ENCODE measurements around the gene NOVA2. TPM values are rescaled to one million over a fixed set of nuclear protein-coding genes. Genes with fewer than 3 reads are reported as not detected.

Gene NOVA2
- polyA plus RNA-seq, 1 of the 3 experiments (the other 2 are of a cell fraction) = 1.9 TPM

DNA sequence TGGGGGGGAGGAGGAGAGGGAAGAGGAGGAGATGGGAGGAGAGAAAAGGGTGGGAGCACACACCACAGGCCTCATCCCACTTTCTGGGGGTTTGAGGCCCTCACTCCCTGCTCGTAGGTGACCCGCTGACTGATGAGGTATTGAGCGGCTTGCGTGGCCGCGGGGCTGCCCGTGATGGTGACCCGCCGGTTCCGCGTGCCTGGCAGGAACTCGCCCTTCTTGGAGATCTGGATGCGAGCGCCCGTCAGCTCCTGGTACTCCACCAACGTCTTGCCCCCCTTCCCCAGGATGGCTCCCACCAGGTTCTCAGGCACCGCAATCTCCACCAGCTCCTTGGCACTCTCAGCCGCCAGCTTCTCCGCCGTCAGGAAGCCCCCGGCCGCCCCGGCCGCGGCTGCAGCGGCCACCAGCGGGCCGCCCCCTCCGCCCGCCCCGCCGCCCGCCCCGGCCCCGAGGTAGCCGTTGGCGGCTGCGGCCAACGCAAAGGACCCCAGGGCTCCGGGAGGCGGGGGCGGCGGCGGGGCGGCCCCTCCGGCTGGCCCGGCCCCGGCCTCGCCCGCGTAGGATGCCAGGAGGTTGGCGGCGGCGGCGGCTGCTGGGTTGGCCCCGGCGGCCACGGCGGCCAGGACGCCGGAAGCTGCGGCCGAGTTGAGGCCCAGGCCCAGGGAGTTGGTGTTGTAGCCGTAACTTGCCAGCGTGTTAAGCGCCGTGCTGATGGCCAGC lies 33.7 kb downstream of the NOVA2 start:
- Histone ChIP-seq H4K20me1 (ENCODE audit: insufficient read depth) (no peaks in the 10 kb centered on the region), H3F3A (replicated peaks; ENCODE audit: insufficient read depth) (no peaks in the 10 kb centered on the region), H3K27ac (ENCODE audit: low read depth in 2 of 2, low read length in 1 of 2) (no peak overlapping the region), H3K4me1 (ENCODE audit: control insufficient read depth in 1 of 2, insufficient read depth in 2 of 2, low read depth in 1 of 2, low read length in 1 of 2) (no peaks in the 10 kb centered on the region), H3K79me2 (ENCODE audit: insufficient read depth) (no peaks in the 10 kb centered on the region), H3K4me3 (ENCODE audit: low read depth in 2 of 2, low read length in 1 of 2) (no peak overlapping the region), H3K9ac (no peak overlapping the region), H3K27me3 (ENCODE audit: insufficient read depth) (no peaks in the 10 kb centered on the region), H3K36me3 (replicated peaks in 1 of 2; ENCODE audit: control insufficient read depth in 1 of 2, insufficient read depth in 2 of 2, low read length in 1 of 2) (peaks cover 3 to 8% of the 10 kb centered on the region in 2 experiments), H3K4me2 (no peak overlapping the region), H3K9me2 (no peaks in the 10 kb centered on the region), H3K9me3 (no peaks in the 10 kb centered on the region), H2AFZ (ENCODE audit: low read depth) (no peak overlapping the region)
- DNase-seq = no peak
- ChIA-PET CTCF (no interaction called here), POLR2A (no interaction called here)
- 94% methylated on average over 47 of the region's 67 CpGs for WGBS (ENCODE audit: low lambda C conversion rate)
- no peak for TF ChIP-seq TEAD4 (IDR thresholded peaks at IDR 0.05; ENCODE audit: borderline replicate concordance, insufficient read depth)
- TF ChIP-seq, protein P1, sequence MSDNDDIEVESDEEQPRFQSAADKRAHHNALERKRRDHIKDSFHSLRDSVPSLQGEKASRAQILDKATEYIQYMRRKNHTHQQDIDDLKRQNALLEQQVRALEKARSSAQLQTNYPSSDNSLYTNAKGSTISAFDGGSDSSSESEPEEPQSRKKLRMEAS (IDR thresholded peaks at IDR 0.05; ENCODE audit: low read depth) = no peak
- TF ChIP-seq NRF1 (IDR thresholded peaks at IDR 0.05; ENCODE audit: low read depth, low read length) = no peak
- TF ChIP-seq ELF1 (IDR thresholded peaks at IDR 0.05) = no peak
- TF ChIP-seq, protein P2, sequence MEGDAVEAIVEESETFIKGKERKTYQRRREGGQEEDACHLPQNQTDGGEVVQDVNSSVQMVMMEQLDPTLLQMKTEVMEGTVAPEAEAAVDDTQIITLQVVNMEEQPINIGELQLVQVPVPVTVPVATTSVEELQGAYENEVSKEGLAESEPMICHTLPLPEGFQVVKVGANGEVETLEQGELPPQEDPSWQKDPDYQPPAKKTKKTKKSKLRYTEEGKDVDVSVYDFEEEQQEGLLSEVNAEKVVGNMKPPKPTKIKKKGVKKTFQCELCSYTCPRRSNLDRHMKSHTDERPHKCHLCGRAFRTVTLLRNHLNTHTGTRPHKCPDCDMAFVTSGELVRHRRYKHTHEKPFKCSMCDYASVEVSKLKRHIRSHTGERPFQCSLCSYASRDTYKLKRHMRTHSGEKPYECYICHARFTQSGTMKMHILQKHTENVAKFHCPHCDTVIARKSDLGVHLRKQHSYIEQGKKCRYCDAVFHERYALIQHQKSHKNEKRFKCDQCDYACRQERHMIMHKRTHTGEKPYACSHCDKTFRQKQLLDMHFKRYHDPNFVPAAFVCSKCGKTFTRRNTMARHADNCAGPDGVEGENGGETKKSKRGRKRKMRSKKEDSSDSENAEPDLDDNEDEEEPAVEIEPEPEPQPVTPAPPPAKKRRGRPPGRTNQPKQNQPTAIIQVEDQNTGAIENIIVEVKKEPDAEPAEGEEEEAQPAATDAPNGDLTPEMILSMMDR (IDR thresholded peaks at IDR 0.05) = no peak
- TF ChIP-seq TCF12 (IDR thresholded peaks at IDR 0.05) = no peak
- no peak for TF ChIP-seq MEF2A (IDR thresholded peaks at IDR 0.05; ENCODE audit: borderline replicate concordance, low read depth)
- TF ChIP-seq RFX5 (IDR thresholded peaks at IDR 0.05; ENCODE audit: low read length) = no peak
- TF ChIP-seq REST (IDR thresholded peaks at IDR 0.05; ENCODE audit: low read depth, low read length) = no peak
- TF ChIP-seq MXI1 (IDR thresholded peaks at IDR 0.05; ENCODE audit: low read depth, low read length) = no peak
- TF ChIP-seq GATA2 (CRISPR knock-in tag; IDR thresholded peaks at IDR 0.05) = no peak
- no peak for TF ChIP-seq EZH2phosphoT487 (IDR thresholded peaks at IDR 0.05; ENCODE audit: borderline replicate concordance, low read depth)
- TF ChIP-seq, protein P3, sequence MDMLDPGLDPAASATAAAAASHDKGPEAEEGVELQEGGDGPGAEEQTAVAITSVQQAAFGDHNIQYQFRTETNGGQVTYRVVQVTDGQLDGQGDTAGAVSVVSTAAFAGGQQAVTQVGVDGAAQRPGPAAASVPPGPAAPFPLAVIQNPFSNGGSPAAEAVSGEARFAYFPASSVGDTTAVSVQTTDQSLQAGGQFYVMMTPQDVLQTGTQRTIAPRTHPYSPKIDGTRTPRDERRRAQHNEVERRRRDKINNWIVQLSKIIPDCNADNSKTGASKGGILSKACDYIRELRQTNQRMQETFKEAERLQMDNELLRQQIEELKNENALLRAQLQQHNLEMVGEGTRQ (IDR thresholded peaks at IDR 0.05; ENCODE audit: borderline replicate concordance, low read depth, low read length) = no peak
- no peak for TF ChIP-seq JUND (IDR thresholded peaks at IDR 0.05)
- TF ChIP-seq SMC3 (IDR thresholded peaks at IDR 0.05; ENCODE audit: low read depth, low read length) = no peak
- no peak for TF ChIP-seq FOXJ3 (CRISPR knock-in tag; IDR thresholded peaks at IDR 0.05)
- TF ChIP-seq ZBTB33 (IDR thresholded peaks at IDR 0.05; ENCODE audit: borderline replicate concordance, low read depth) = no peak
- no peak for TF ChIP-seq RXRA (IDR thresholded peaks at IDR 0.05; ENCODE audit: borderline replicate concordance, low read depth)
- TF ChIP-seq YY1 (IDR thresholded peaks at IDR 0.05; ENCODE audit: low read depth) = no peak
- no peak for TF ChIP-seq NFIC (IDR thresholded peaks at IDR 0.05; ENCODE audit: borderline replicate concordance)
